ENCODE data around the gene DHX35.

DHX35 gene

DNA sequence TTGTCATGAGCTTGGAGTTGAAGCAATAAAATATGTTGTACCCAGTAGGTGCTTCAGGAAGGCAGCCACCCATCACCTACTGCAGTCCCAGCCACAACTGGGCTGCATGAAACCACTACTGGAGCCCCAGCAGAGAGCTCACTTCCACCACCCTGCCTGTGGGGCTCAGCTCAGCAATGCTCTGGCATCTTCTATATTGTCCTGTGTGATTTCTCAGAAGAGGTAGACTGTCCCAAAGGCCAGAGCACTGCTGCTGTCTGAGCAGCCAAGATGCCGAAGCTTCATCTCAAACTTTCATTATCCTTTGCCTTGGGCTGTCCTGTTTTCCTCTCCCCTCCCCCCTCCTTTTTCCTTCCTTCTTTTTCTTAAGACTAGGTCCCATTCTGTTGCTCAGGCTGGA is 126.9 kb downstream of the DHX35 start:
- H3K4me3 ChIP-seq (ENCODE audit: low read depth, low read length): no peak overlapping the region
- DNase-seq (ENCODE audit: low read depth): no peak
- TF ChIP-seq, protein P1, sequence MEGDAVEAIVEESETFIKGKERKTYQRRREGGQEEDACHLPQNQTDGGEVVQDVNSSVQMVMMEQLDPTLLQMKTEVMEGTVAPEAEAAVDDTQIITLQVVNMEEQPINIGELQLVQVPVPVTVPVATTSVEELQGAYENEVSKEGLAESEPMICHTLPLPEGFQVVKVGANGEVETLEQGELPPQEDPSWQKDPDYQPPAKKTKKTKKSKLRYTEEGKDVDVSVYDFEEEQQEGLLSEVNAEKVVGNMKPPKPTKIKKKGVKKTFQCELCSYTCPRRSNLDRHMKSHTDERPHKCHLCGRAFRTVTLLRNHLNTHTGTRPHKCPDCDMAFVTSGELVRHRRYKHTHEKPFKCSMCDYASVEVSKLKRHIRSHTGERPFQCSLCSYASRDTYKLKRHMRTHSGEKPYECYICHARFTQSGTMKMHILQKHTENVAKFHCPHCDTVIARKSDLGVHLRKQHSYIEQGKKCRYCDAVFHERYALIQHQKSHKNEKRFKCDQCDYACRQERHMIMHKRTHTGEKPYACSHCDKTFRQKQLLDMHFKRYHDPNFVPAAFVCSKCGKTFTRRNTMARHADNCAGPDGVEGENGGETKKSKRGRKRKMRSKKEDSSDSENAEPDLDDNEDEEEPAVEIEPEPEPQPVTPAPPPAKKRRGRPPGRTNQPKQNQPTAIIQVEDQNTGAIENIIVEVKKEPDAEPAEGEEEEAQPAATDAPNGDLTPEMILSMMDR (IDR thresholded peaks at IDR 0.05; ENCODE audit: low read depth, low read length, missing control alignments): no peak
- in situ Hi-C loops (cut with HindIII; ENCODE audit: low sequenced_read_pairs): no loop called here

All from astrocyte of the cerebellum (primary cell).